Peyer's patch (tissue), 4 donors: Measurements from ENCODE around the gene KIAA0040.

Experiments
- CTCF ChIP-seq, 6 experiments: fragments of 450-650 bp in 4 of 6; fragments of 200-600 bp in 2 of 6; sonication (generic) in 1 of 6; IDR thresholded peaks; one replicate each; pipeline ENCODE4 v1.5.1; 2017 to 2019; ENCODE audit warnings: antibody characterized with exemption in 6 of 6, mild to moderate bottlenecking in 3 of 6, moderate library complexity in 1 of 6
- POLR2A ChIP-seq, 2 donors: fragments of 450-650 bp; IDR thresholded peaks; one replicate each; pipeline ENCODE4 v1.5.1; 2017; ENCODE audit warnings: antibody characterized with exemption in 2 of 2, mild to moderate bottlenecking in 2 of 2, moderate library complexity in 2 of 2

- TF ChIP-seq POLR2A (IDR thresholded peaks at IDR 0.05), result no peak
- no peak for TF ChIP-seq CTCF (IDR thresholded peaks at IDR 0.05)
Measured at GRCh38 chr1:175195281-175195680, 2.7 kb upstream of the KIAA0040 start.
